Measurements from ENCODE around the gene LHX2. TPM values are rescaled to one million over a fixed set of nuclear protein-coding genes. Genes with fewer than 3 reads are reported as not detected.

Gene LHX2
- total and polyA plus RNA-seq, 2 experiments from 2014 or later = 1.7 TPM; not detected in 1

GRCh38 chr9:124017929-124018729 is 6.6 kb downstream of the LHX2 start:
- Histone ChIP-seq H3K9me2 (ENCODE audit: insufficient read depth) (no peaks in the 10 kb centered on the region), H3K27ac (ENCODE audit: low read depth) (no peak overlapping the region), H3K79me2 (replicated peaks; ENCODE audit: insufficient read depth) (no peaks in the 10 kb centered on the region), H4K20me1 (replicated peaks; ENCODE audit: insufficient read depth) (peaks cover 22% of the 10 kb centered on the region), H3K4me2 (peak overlapping the region; percentile 99), H3K4me3 (peak overlapping the region; percentile 68), H3F3A (replicated peaks; ENCODE audit: low read depth) (peaks cover 36% of the 10 kb centered on the region), H3K4me1 (ENCODE audit: insufficient read depth) (peaks cover 48% of the 10 kb centered on the region), H3K27me3 (ENCODE audit: insufficient read depth) (peaks cover 100% of the 10 kb centered on the region), H3K36me3 (ENCODE audit: insufficient read depth) (no peaks in the 10 kb centered on the region), H2AFZ (peak overlapping the region; percentile 94)
- peaks cover 6% of the 10 kb centered on the region; the same call in 1 of the 3 replicates for H3K36me3 Mint-ChIP-seq (ENCODE audit: low read depth)
- H3K4me1 Mint-ChIP-seq = peaks cover 54% of the 10 kb centered on the region
- H3K9me3 Mint-ChIP-seq = peaks cover 7% of the 10 kb centered on the region; the same call in 1 of the 3 replicates
- no peak overlapping the region for H3K27ac Mint-ChIP-seq
- peak; percentile 69 for DNase-seq (ENCODE audit: low spot score)
- H3K4me3 Mint-ChIP-seq = peak overlapping the region; percentile 73
- TF ChIP-seq REST (IDR thresholded peaks at IDR 0.05; ENCODE audit: unreplicated experiment) (no peak), EZH2 (IDR thresholded peaks at IDR 0.05; ENCODE audit: low read depth, unreplicated experiment) (peak; percentile 90)
- ATAC-seq = no peak; the same call in 1 of the 3 replicates
- peaks cover 95% of the 10 kb centered on the region for H3K27me3 Mint-ChIP-seq (ENCODE audit: insufficient read depth, low read depth, poor library complexity)

- no peaks in the 10 kb centered on the region for H3K36me3 ChIP-seq (ENCODE audit: insufficient read depth)
- peaks cover 7% of the 10 kb centered on the region; the same call in 1 of the 3 replicates for H3K9me3 Mint-ChIP-seq
- H3K4me1 Mint-ChIP-seq = peaks cover 54% of the 10 kb centered on the region
- H3K79me2 ChIP-seq (replicated peaks; ENCODE audit: insufficient read depth) = no peaks in the 10 kb centered on the region
- peaks cover 6% of the 10 kb centered on the region; the same call in 1 of the 3 replicates for H3K36me3 Mint-ChIP-seq (ENCODE audit: low read depth)
- H3K9me2 ChIP-seq (ENCODE audit: insufficient read depth) = no peaks in the 10 kb centered on the region
- peaks cover 92% of the 10 kb centered on the region for H3K27me3 Mint-ChIP-seq (ENCODE audit: insufficient read depth, low read depth, poor library complexity)
- peak overlapping the region; percentile 99 for H3K4me2 ChIP-seq
- H2AFZ ChIP-seq = peak overlapping the region; percentile 94
- H3K27ac Mint-ChIP-seq = no peak overlapping the region
- H3F3A ChIP-seq (replicated peaks; ENCODE audit: low read depth) = peaks cover 33% of the 10 kb centered on the region
- peaks cover 100% of the 10 kb centered on the region for H3K27me3 ChIP-seq (ENCODE audit: insufficient read depth)
- H3K4me1 ChIP-seq (ENCODE audit: insufficient read depth) = peaks cover 48% of the 10 kb centered on the region
- H3K4me3 ChIP-seq = peak overlapping the region; percentile 68
- peak; percentile 16 for ATAC-seq
- H3K4me3 Mint-ChIP-seq = peak overlapping the region; percentile 73
- TF ChIP-seq CTCF (conservative IDR thresholded peaks at IDR 0.05; ENCODE audit: low read depth in 2 of 2) (no peak), EZH2 (IDR thresholded peaks at IDR 0.05; ENCODE audit: low read depth, unreplicated experiment) (peak; percentile 64)
- H3K27ac ChIP-seq (ENCODE audit: low read depth) = no peak overlapping the region
- DNase-seq (ENCODE audit: low spot score) = peak; percentile 64
- H4K20me1 ChIP-seq (replicated peaks; ENCODE audit: insufficient read depth) = peaks cover 18% of the 10 kb centered on the region
Measured at GRCh38 chr9:124018730-124019697, 7.4 kb downstream of the LHX2 start.

All from GM23338 (cell line).